Motor neuron (in vitro differentiated cells): ENCODE measurements around the gene ERCC8. TPM values are rescaled to one million over a fixed set of nuclear protein-coding genes. Genes with fewer than 3 reads are reported as not detected.
"Not testable (repeated sequence)": the region's sequence is repeated elsewhere in the genome, so short reads cannot be mapped to it uniquely, and the experiment has no call there.

Experiments
- ATAC-seq, 8 experiments: fragments of 200-7000 bp; cut with Tn5 transposase; replicated peaks in 6 of 8; 2 replicates each; pipeline ENCODE4 v1.8.0; 2021; ENCODE audit warnings: mild to moderate bottlenecking in 8 of 8, moderate library complexity in 8 of 8
- H3K27ac ChIP-seq, 2 donors: fragments of 250-450 bp; sonication (Bioruptor Pico); 2 replicates each; pipeline ENCODE4 v1.9.0; 2021; ENCODE audit warnings: antibody characterized with exemption in 2 of 2, mild to moderate bottlenecking in 2 of 2, moderate library complexity in 1 of 2
- H3K4me1 ChIP-seq, 2 donors: fragments of 250-450 bp; sonication (Bioruptor Pico); replicated peaks in 1 of 2; 2 replicates each; pipeline ENCODE4 v1.6.1; 2021; ENCODE audit warnings: antibody characterized with exemption in 2 of 2, mild to moderate bottlenecking in 2 of 2, moderate library complexity in 1 of 2
- H3K4me3 ChIP-seq, 5 donors: fragments of 250-450 bp; sonication (Bioruptor Pico); 2 replicates each; pipeline ENCODE4 v1.9.0; 2021; ENCODE audit warnings: antibody characterized with exemption in 5 of 5, mild to moderate bottlenecking in 5 of 5, moderate library complexity in 4 of 5
- WGBS, 10 experiments: fragments of 450-650 bp; shearing (Covaris generic); methylation state at CpG; one replicate each; pipeline ENCODE4 v1.0.0; 2022; 5-methylcytosine and 5-hydroxymethylcytosine counted together
- in situ Hi-C, 9 experiments: fragments of 400-800 bp; cut with MboI; loops; one replicate each; pipeline ENCODE4 v1.15.0; 2021; ENCODE audit warnings: low sequenced_read_pairs in 9 of 9, low pct_unique_long_range_greater_than_20kb in 2 of 9; ENCODE audit not compliant: unreplicated experiment in 9 of 9
- total RNA-seq, 8 experiments: library from RNA; unstranded; fragments of 300-600 nt; gene quantifications; 2 replicates each; pipeline versions ENCODE4 v1.2.3 to v1.2.4, GENCODE V29; 2022

The ERCC8 gene
- total RNA-seq, 8 experiments from 2014 or later = 11.2 to 21.8 (median 16.1) TPM

DNA sequence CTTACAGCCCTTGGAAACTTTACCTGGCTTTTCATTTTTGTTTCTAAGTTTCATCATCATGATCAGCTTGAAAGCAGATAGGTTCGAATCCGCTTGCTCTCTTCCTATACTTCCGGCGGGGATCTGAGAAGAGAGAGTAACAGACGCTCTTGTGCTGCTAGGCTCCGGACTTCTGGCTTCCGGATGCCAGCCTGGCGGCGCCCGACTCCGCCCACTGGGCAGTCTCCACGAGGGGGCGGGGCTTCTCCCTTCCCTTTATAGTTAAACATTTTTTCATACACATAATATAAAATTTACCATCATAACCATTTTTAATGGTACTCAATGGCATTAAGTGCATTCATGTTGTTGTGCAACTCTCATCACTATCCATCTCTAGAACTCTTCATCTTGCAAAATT is 51.3 kb downstream of the ERCC8 start:
- 84 to 100% (median 95%) methylated on average over 3 to 11 of the region's 13 CpGs for WGBS, 10 experiments
- in situ Hi-C loops = loop anchor here in 1 of 9 experiments (25.0 kb wide), 1 partner anchor 206 kb away; no protein-coding TSS in a partner anchor
- ATAC-seq = no peak

GRCh38 chr5:60891667-60892066 is 53.2 kb downstream of the ERCC8 start:
- H3K4me3 ChIP-seq = no peak overlapping the region
- no peaks in the 10 kb centered on the region for H3K4me1 ChIP-seq
- WGBS, 10 experiments = 43 to 100% (median 65%) methylated on average over 1 to 2 of the region's 2 CpGs; no CpG with 5 or more reads in 4 of the 10 experiments
- in situ Hi-C loops = loop anchor here in 1 of 9 experiments (25.0 kb wide), 1 partner anchor 204 kb away; no protein-coding TSS in a partner anchor
- no peak for ATAC-seq
- no peak overlapping the region for H3K27ac ChIP-seq

More for the DNA sequence above, 51.3 kb downstream of the ERCC8 start:
- Histone ChIP-seq H3K27ac (no peak overlapping the region), H3K4me3 (no peak overlapping the region), H3K4me1 (no peaks in the 10 kb centered on the region)

GRCh38 chr5:60888359-60889061 is 56.4 kb downstream of the ERCC8 start:
- no peak for ATAC-seq

GRCh38 chr5:60887746-60888145 is 57.1 kb downstream of the ERCC8 start:
- in situ Hi-C loops = loop anchor here in 1 of 9 experiments (25.0 kb wide), 1 partner anchor 200 kb away; no protein-coding TSS in a partner anchor
- no peak for ATAC-seq
- H3K4me3 ChIP-seq = no peak overlapping the region
- H3K27ac ChIP-seq = no peak overlapping the region
- H3K4me1 ChIP-seq = no peaks in the 10 kb centered on the region
- WGBS, 10 experiments = 70 to 100% (median 93%) methylated on average over 1 to 2 of the region's 2 CpGs; no CpG with 5 or more reads in 2 of the 10 experiments

More at GRCh38 chr5:60888359-60889061, 56.4 kb downstream of the ERCC8 start:
- H3K4me3 ChIP-seq = no peak overlapping the region
- no peaks in the 10 kb centered on the region for H3K4me1 ChIP-seq
- H3K27ac ChIP-seq = no peak overlapping the region
- in situ Hi-C loops = loop anchor here in 1 of 9 experiments (25.0 kb wide), 1 partner anchor 201 kb away; no protein-coding TSS in a partner anchor
- WGBS, 10 experiments = 60 to 100% (median 98%) methylated on average over 1 to 2 of the region's 2 CpGs

GRCh38 chr5:60887096-60887495 is 57.8 kb downstream of the ERCC8 start:
- no peak for ATAC-seq
- H3K4me3 ChIP-seq = no peak overlapping the region
- no peak overlapping the region for H3K27ac ChIP-seq
- no peaks in the 10 kb centered on the region for H3K4me1 ChIP-seq
- in situ Hi-C loops = loop anchor here in 1 of 9 experiments (25.0 kb wide), 1 partner anchor 200 kb away; no protein-coding TSS in a partner anchor
- 100% methylated on average over 1 of the region's 1 CpG; no CpG with 5 or more reads in 3 of the 10 experiments for WGBS, 10 experiments

DNA sequence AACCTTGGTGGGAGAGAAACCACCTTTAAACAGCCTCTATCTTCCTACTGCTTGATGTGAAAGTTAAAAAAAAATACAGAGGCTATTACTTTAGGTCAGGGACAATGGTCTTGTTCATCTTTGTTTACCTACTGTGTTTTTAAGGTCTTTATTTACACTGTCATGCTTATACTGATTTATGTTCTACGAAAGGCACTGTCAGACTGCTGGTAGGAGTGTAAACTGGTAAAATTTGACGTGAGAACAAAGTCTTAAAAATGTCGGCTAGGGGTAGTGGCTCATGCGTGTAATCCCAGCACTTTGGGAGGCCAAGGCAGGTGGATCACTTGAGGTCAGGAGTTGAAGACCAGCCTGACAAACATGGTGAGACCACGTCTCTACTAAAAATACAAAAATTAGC is 58.7 kb downstream of the ERCC8 start:
- Histone ChIP-seq H3K27ac (no peak overlapping the region), H3K4me3 (no peak overlapping the region), H3K4me1 (no peaks in the 10 kb centered on the region)
- ATAC-seq = no peak
- 80 to 100% (median 100%) methylated on average over 1 to 5 of the region's 5 CpGs; no CpG with 5 or more reads in 1 of the 10 experiments for WGBS, 10 experiments
- in situ Hi-C loops = loop anchor here in 1 of 9 experiments (25.0 kb wide), 1 partner anchor 199 kb away; no protein-coding TSS in a partner anchor

- ATAC-seq = peak in 2 of 8 experiments; percentile 27 to 55
- H3K27ac ChIP-seq = no peak overlapping the region
- H3K4me3 ChIP-seq = no peak overlapping the region
- no peaks in the 10 kb centered on the region for H3K4me1 ChIP-seq
- in situ Hi-C loops = loop anchor here in 1 of 9 experiments (25.0 kb wide), 1 partner anchor 196 kb away; no protein-coding TSS in a partner anchor
Measured at GRCh38 chr5:60883229-60883628, 61.6 kb downstream of the ERCC8 start.

GRCh38 chr5:60872892-60873291 is 72.0 kb downstream of the ERCC8 start:
- H3K4me3 ChIP-seq = no peak overlapping the region
- ATAC-seq = no peak
- no peaks in the 10 kb centered on the region for H3K4me1 ChIP-seq
- no peak overlapping the region for H3K27ac ChIP-seq
- in situ Hi-C loops = no loop called here

DNA sequence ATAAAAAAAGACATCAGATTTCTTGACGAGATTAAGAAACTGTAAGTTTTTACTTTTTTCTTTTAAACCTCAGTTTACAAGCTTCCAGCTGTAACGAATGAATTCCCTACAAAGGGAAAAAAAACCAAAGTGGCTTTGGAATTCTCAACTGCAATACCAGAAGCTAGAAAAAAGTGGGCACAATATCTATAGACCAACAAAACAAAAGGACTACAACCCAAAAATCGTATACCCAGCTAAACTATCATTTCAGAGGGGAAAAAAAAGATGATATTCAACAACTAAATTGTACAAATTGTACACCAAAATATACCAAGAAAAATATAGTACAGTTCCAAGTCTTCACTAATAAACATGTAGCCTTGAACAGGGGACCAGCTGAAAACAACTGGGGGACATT is 74.0 kb downstream of the ERCC8 start:
- in situ Hi-C loops = no loop called here
- 70 to 100% (median 90%) methylated on average over 2 to 3 of the region's 3 CpGs; no CpG with 5 or more reads in 1 of the 10 experiments for WGBS, 10 experiments
- Histone ChIP-seq H3K4me1 (no peaks in the 10 kb centered on the region), H3K27ac (no peak overlapping the region), H3K4me3 (no peak overlapping the region)
- no peak for ATAC-seq

- ATAC-seq, H3K4me1 ChIP-seq, in situ Hi-C loops, H3K27ac ChIP-seq, H3K4me3 ChIP-seq: not testable (repeated sequence)
- WGBS, 10 experiments = 96% methylated on average over 4 of the region's 16 CpGs; no CpG with 5 or more reads in 9 of the 10 experiments
Measured at GRCh38 chr5:60860572-60860971, 84.3 kb downstream of the ERCC8 start.

DNA sequence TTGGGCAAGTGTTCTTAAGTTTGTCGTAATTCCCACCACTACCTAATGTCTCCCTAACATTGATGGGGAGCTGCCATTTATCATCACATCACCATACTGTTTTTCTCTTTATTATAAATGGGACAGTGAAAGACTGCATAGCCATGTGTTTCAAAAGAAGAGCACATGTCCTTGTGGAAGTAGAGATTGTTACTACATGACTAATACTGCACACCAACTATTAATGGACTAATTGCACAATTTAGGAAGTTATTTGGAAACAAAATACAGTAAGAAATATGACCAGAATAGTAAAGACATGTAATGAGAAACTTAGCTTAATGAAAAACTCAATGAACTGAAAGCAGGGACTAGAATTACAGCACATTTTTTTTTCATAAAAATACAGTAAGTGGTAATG is 88.8 kb downstream of the ERCC8 start:
- WGBS, 10 experiments = 80 to 100% (median 100%) methylated on average over 1 of the region's 1 CpG; no CpG with 5 or more reads in 5 of the 10 experiments
- H3K27ac ChIP-seq = no peak overlapping the region
- H3K4me1 ChIP-seq = no peaks in the 10 kb centered on the region
- H3K4me3 ChIP-seq = no peak overlapping the region
- in situ Hi-C loops = no loop called here
- ATAC-seq = no peak

DNA sequence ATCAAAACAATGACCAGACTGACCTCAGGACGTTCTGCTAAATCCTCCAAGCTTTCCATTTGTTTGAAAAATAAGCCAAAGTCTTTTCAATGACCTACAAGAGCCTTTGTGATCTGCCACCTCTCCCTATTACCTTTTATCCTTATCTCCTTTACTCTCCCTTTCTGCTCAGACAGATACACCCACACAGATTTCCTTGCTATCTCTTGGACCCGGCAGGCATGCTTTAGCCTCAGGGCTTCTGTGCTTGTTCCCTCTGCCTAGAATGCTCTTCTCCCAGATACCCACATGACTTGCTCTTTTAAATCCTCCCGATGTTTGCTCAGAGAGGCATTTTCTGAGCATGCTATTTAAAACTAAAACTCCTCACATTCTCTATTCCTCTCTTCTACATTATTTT is 91.9 kb downstream of the ERCC8 start:
- Histone ChIP-seq H3K27ac (no peak overlapping the region), H3K4me3 (no peak overlapping the region), H3K4me1 (no peaks in the 10 kb centered on the region)
- no peak for ATAC-seq
- in situ Hi-C loops = no loop called here
- 0 to 43% (median 32%) methylated on average over 1 to 3 of the region's 3 CpGs for WGBS, 10 experiments

- H3K27ac ChIP-seq = no peak overlapping the region
- WGBS, 10 experiments = 5 to 100% (median 80%) methylated on average over 1 to 2 of the region's 2 CpGs; no CpG with 5 or more reads in 5 of the 10 experiments
- ATAC-seq = no peak
Measured at GRCh38 chr5:60852317-60852716, 92.6 kb downstream of the ERCC8 start.

GRCh38 chr5:60851626-60852025 is 93.2 kb downstream of the ERCC8 start:
- ATAC-seq = no peak
- in situ Hi-C loops = no loop called here
- Histone ChIP-seq H3K4me3 (no peak overlapping the region), H3K4me1 (no peaks in the 10 kb centered on the region), H3K27ac (no peak overlapping the region)

More at GRCh38 chr5:60852317-60852716, 92.6 kb downstream of the ERCC8 start:
- H3K4me3 ChIP-seq = no peak overlapping the region
- in situ Hi-C loops = no loop called here
- H3K4me1 ChIP-seq = no peaks in the 10 kb centered on the region
